Measurements from ENCODE around the gene HAO1. TPM values are rescaled to one million over a fixed set of nuclear protein-coding genes. Genes with fewer than 3 reads are reported as not detected.

The HAO1 gene
- polyA plus RNA-seq, 1 of the 3 experiments (the other 2 are of a cell fraction): not detected

GRCh38 chr20:7850775-7851490 lies 89.3 kb downstream of the HAO1 start:
- Histone ChIP-seq H3K4me1 (ENCODE audit: control insufficient read depth in 1 of 2, insufficient read depth in 2 of 2, low read depth in 1 of 2, low read length in 1 of 2) (no peaks in the 10 kb centered on the region; a peak in 1 of 4 replicates), H3K27me3 (ENCODE audit: insufficient read depth) (no peaks in the 10 kb centered on the region), H3K79me2 (ENCODE audit: insufficient read depth) (no peaks in the 10 kb centered on the region), H3K27ac (ENCODE audit: low read depth in 2 of 2, low read length in 1 of 2) (no peak overlapping the region), H2AFZ (ENCODE audit: low read depth) (no peak overlapping the region), H3K9me2 (no peaks in the 10 kb centered on the region), H4K20me1 (ENCODE audit: insufficient read depth) (no peaks in the 10 kb centered on the region), H3K9ac (no peak overlapping the region), H3K36me3 (replicated peaks in 1 of 2; ENCODE audit: control insufficient read depth in 1 of 2, insufficient read depth in 2 of 2, low read length in 1 of 2) (no peaks in the 10 kb centered on the region), H3F3A (replicated peaks; ENCODE audit: insufficient read depth) (no peaks in the 10 kb centered on the region), H3K9me3 (no peaks in the 10 kb centered on the region), H3K4me2 (no peak overlapping the region), H3K4me3 (ENCODE audit: low read depth in 2 of 2, low read length in 1 of 2) (no peak overlapping the region)
- 45% methylated on average over 7 of the region's 7 CpGs for WGBS (ENCODE audit: low lambda C conversion rate)
- ChIA-PET POLR2A (no interaction called here), CTCF (no interaction called here)
- DNase-seq: no peak
- TF ChIP-seq IRF3 (IDR thresholded peaks at IDR 0.05; ENCODE audit: low read depth, low read length): no peak
- no peak for TF ChIP-seq MAX (IDR thresholded peaks at IDR 0.05; ENCODE audit: low read depth)
- no peak for TF ChIP-seq GABPA (IDR thresholded peaks at IDR 0.05; ENCODE audit: low read depth)
- no peak for TF ChIP-seq CTCF (IDR thresholded peaks at IDR 0.05)
- TF ChIP-seq NFIC (IDR thresholded peaks at IDR 0.05; ENCODE audit: borderline replicate concordance): no peak
- TF ChIP-seq USF1 (IDR thresholded peaks at IDR 0.05; ENCODE audit: borderline replicate concordance, low read depth): no peak
- no peak for TF ChIP-seq POLR2AphosphoS5 (IDR thresholded peaks at IDR 0.05; ENCODE audit: low read depth, low read length)
- TF ChIP-seq EP300 (IDR thresholded peaks at IDR 0.05; ENCODE audit: borderline replicate concordance in 1 of 2, low read depth in 1 of 2, low read length in 1 of 2): no peak
- TF ChIP-seq REST (IDR thresholded peaks at IDR 0.05; ENCODE audit: low read depth, low read length): no peak
- no peak for TF ChIP-seq MEF2A (IDR thresholded peaks at IDR 0.05; ENCODE audit: borderline replicate concordance, low read depth)
- no peak for TF ChIP-seq RXRA (IDR thresholded peaks at IDR 0.05; ENCODE audit: borderline replicate concordance, low read depth)
- no peak for TF ChIP-seq MXI1 (IDR thresholded peaks at IDR 0.05; ENCODE audit: low read depth, low read length)
- no peak for TF ChIP-seq ZBTB33 (IDR thresholded peaks at IDR 0.05; ENCODE audit: borderline replicate concordance, low read depth)

Measured in SK-N-SH (cell line).